ENCODE results near the gene PLEKHG4. TPM values are rescaled to one million over a fixed set of nuclear protein-coding genes. Genes with fewer than 3 reads are reported as not detected.

Gene PLEKHG4
- polyA plus RNA-seq, 12 donors = 5.0 to 14.6 (median 9.7) TPM; not detected in 1

- DNase-seq = no peak
Measured at GRCh38 chr16:67326115-67326471, 46.8 kb downstream of the PLEKHG4 start.

DNA sequence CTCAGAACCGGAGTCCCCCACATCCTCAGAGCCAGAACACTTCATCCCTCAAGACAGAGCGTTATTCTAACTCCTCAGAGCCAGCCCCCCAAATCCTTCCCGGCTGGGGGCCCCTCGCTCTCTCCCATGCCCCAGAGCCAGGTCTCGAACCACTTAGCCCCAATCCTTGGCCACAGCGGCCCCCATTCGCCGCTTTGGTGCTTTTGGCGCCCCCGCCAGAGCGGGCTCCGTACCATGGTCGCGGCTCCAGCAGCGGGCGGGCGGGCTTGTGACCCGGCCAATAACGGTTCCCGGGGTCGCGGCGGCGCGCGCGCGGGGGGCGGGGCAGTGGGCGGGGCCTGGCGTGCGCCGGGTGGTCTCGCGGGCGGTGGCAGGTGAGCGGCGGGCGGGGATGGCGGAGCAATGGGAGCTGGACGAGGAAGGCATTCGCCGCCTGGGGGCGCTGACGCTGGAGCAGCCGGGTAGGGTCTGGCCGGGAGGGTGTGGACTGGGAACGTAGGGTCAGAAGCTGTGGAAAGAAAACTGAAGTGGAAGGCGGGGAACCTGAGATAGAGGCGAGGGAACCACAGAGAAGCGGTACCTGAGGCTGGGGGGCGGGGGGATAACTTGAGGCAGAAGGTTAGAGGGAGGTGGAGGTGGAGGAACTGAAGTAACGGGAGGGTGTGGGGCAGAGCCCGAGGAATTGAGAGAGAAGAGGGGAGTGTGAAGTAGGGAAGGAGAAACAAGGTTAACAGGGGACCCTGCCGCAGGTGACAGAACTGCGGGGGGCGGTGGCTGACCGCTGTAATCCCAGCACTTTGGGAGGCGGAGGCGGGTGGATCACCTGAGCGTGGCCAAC is 47.4 kb downstream of the PLEKHG4 start, which contains the start of the genes KCTD19 and LRRC36:
Gene KCTD19 (minus strand): TSS at position 270 of the 838 bp plus-strand sequence. CDS start 34 bp downstream, at position 236.
Gene LRRC36 (plus strand): TSS at position 344 of the 838 bp plus-strand sequence. CDS start 48 bp downstream, at position 392.
- peak; percentile 25 for DNase-seq

- DNase-seq = no peak
Measured at GRCh38 chr16:67327743-67328142, 48.4 kb downstream of the PLEKHG4 start.

DNA sequence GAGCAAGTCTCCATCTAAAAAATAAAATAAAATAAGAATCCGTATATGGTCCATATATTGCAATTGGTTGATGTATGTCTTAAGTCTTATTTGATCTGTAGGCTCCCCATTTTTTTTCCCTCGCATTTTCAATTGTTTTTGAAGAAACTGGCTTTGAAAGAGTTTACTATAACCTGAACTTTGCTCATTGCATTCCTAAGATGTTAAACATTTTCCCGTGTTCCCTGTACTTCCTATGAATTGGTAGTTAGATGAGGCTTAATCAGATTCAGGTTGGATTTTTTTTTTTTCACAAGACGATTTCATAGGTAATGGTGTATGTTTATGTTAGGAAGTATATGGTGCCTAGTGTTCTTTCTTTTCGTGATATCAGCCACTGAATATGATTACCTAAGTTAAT is 50.6 kb downstream of the PLEKHG4 start:
- DNase-seq = no peak

DNA sequence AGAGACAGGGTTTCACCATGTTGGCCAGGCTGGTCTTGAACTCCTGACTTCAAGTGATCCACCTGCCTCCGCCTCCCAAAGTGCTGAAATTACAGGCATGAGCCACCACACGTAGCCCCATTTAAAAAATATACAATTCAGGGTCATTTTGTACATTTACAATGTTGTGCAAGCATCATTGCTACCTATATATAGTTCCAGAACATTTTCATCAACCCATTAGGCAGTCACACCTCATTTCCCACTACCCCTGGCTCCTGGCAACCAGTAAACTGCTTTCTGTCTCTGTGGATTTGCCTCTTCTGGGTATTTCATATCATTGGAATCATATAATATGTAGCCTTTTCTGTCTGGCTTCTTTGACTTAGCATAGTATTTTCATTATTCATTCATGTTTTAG is 54.0 kb downstream of the PLEKHG4 start:
- DNase-seq = no peak

DNA sequence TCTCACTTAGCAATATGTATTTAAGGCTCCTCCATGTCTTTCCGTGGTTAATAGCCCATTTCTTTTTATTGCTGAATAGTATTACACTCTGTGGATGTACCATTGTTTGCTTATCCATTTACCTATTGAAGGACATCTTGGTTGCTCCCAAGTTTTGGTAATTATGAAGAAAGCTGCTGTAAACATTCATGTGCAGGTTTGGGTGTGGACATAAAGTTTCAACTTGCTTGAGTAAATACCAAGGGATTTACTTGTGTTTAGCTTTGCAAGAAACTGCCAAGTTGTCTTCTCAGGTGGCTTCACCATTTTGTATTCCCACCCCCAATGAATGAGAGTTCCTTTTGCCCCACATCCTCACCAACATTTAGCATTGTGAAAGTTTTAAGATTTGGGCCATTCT is 56.8 kb downstream of the PLEKHG4 start:
- DNase-seq = no peak

DNA sequence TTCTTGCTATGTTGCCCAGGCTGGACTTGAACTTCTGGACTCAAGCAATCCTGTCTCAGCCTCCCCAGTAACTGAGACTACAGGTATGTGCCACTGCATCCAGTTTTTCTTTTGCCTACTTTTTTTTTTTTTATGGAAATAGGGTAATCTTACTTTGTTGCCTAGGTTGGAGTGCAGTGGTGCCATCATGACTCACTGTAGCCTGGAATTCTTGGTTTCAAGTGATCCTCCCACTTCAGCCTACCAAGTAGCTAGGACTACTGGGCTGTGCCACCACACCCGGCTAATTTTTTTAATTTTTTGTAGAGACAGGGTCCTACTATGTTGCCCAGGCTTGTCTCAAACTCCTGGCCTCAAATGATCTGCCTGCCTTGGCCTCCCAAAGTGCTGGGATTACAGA is 57.3 kb downstream of the PLEKHG4 start:
- DNase-seq = no peak

Other genes starting within 250 kb of the PLEKHG4 start
- 10 to 100 TPM in 11 of 12 donors, not detected in 1; 16.2 to 23.9 (median 19.7) TPM for gene PHAF1, start 169.6 kb upstream of the PLEKHG4 start, polyA plus RNA-seq (ENCODE audit: insufficient read length in 12 of 12)
- gene B3GNT9, start 128.5 kb upstream of the PLEKHG4 start, polyA plus RNA-seq (ENCODE audit: insufficient read length in 12 of 12) = 10 to 100 TPM in 5 of 12 donors, 1 to 10 TPM in 6, not detected in 1; 7.1 to 17.2 (median 9.7) TPM
- 1 to 10 TPM in 10 of 12 donors, not detected in 2; 2.0 to 5.8 (median 3.2) TPM for gene TRADD, start 119.6 kb upstream of the PLEKHG4 start, polyA plus RNA-seq (ENCODE audit: insufficient read length in 12 of 12)
- 1 to 10 TPM in 9 of 12 donors, under 1 TPM in 1, not detected in 2; 0.74 to 3.7 (median 2.1) TPM for gene FBXL8, start 119.6 kb upstream of the PLEKHG4 start, polyA plus RNA-seq (ENCODE audit: insufficient read length in 12 of 12)
- gene HSF4, start 114.8 kb upstream of the PLEKHG4 start, polyA plus RNA-seq (ENCODE audit: insufficient read length in 12 of 12) = 10 to 100 TPM in 2 of 12 donors, 1 to 10 TPM in 9, not detected in 1; 1.4 to 15.2 (median 4.2) TPM
- gene NOL3, start 109.0 kb upstream of the PLEKHG4 start, polyA plus RNA-seq (ENCODE audit: insufficient read length in 12 of 12) = 10 to 100 TPM in 11 of 12 donors, not detected in 1; 16.3 to 42.3 (median 34.2) TPM
- gene MATCAP1, start 95.6 kb upstream of the PLEKHG4 start, polyA plus RNA-seq (ENCODE audit: insufficient read length in 12 of 12) = 10 to 100 TPM in 11 of 12 donors, not detected in 1; 12.3 to 43.5 (median 16.9) TPM
- 10 to 100 TPM in 3 of 12 donors, 1 to 10 TPM in 8, not detected in 1; 5.7 to 13.6 (median 8.1) TPM for gene EXOC3L1, start 89.4 kb upstream of the PLEKHG4 start, polyA plus RNA-seq (ENCODE audit: insufficient read length in 12 of 12)
- 10 to 100 TPM in 11 of 12 donors, not detected in 1; 29.4 to 85.1 (median 41.0) TPM for gene E2F4, start 87.4 kb upstream of the PLEKHG4 start, polyA plus RNA-seq (ENCODE audit: insufficient read length in 12 of 12)
- 1 to 10 TPM in 5 of 12 donors, under 1 TPM in 5, not detected in 2; 0.49 to 4.7 (median 1.0) TPM for gene ELMO3, start 80.4 kb upstream of the PLEKHG4 start, polyA plus RNA-seq (ENCODE audit: insufficient read length in 12 of 12)
- 10 to 100 TPM in 11 of 12 donors, not detected in 1; 15.1 to 23.7 (median 18.1) TPM for gene TMEM208, start 52.4 kb upstream of the PLEKHG4 start, polyA plus RNA-seq (ENCODE audit: insufficient read length in 12 of 12)
- gene FHOD1, start 32.1 kb upstream of the PLEKHG4 start, polyA plus RNA-seq (ENCODE audit: insufficient read length in 12 of 12) = 10 to 100 TPM in 11 of 12 donors, not detected in 1; 16.3 to 32.4 (median 20.6) TPM
- gene SLC9A5, start 30.6 kb upstream of the PLEKHG4 start, polyA plus RNA-seq (ENCODE audit: insufficient read length in 12 of 12) = 1 to 10 TPM in 5 of 12 donors, under 1 TPM in 5, not detected in 2; 0.54 to 1.9 (median 1.1) TPM
- under 1 TPM in 9 of 12 donors, not detected in 3; 0.09 to 0.95 (median 0.33) TPM for gene KCTD19, start 47.2 kb downstream of the PLEKHG4 start, polyA plus RNA-seq (ENCODE audit: insufficient read length in 12 of 12)
- gene LRRC36, start 47.3 kb downstream of the PLEKHG4 start, polyA plus RNA-seq (ENCODE audit: insufficient read length in 12 of 12) = 1 to 10 TPM in 1 of 12 donors, under 1 TPM in 9, not detected in 2; 0.24 to 1.1 (median 0.47) TPM
- 100 to 1,000 TPM in 11 of 12 donors, not detected in 1; 232 to 581 (median 412) TPM for gene TPPP3, start 114.0 kb downstream of the PLEKHG4 start, polyA plus RNA-seq (ENCODE audit: insufficient read length in 12 of 12)
- gene ZDHHC1, start 136.9 kb downstream of the PLEKHG4 start, polyA plus RNA-seq (ENCODE audit: insufficient read length in 12 of 12) = 10 to 100 TPM in 11 of 12 donors, not detected in 1; 11.7 to 26.8 (median 17.0) TPM
- 10 to 100 TPM in 2 of 12 donors, 1 to 10 TPM in 9, not detected in 1; 5.1 to 11.8 (median 8.1) TPM for gene HSD11B2, start 151.6 kb downstream of the PLEKHG4 start, polyA plus RNA-seq (ENCODE audit: insufficient read length in 12 of 12)
- gene ATP6V0D1, start 201.6 kb downstream of the PLEKHG4 start, polyA plus RNA-seq (ENCODE audit: insufficient read length in 12 of 12) = 10 to 100 TPM in 11 of 12 donors, not detected in 1; 44.5 to 67.3 (median 55.4) TPM
- under 1 TPM in 3 of 12 donors, not detected in 9; 0.25 to 0.59 (median 0.25) TPM for gene AGRP, start 204.0 kb downstream of the PLEKHG4 start, polyA plus RNA-seq (ENCODE audit: insufficient read length in 12 of 12)
- 10 to 100 TPM in 11 of 12 donors, not detected in 1; 31.1 to 91.9 (median 47.9) TPM for gene RIPOR1, start 249.3 kb downstream of the PLEKHG4 start, polyA plus RNA-seq (ENCODE audit: insufficient read length in 12 of 12)